Breast epithelium (tissue), 3 donors: Measurements from ENCODE around the gene SYK.

Source experiments
- CTCF ChIP-seq, 3 donors: fragments of 450-650 bp; IDR thresholded peaks; one replicate each; pipeline ENCODE4 v1.5.1; 2016 to 2017; ENCODE audit warnings: antibody characterized with exemption in 3 of 3, mild to moderate bottlenecking in 3 of 3, moderate library complexity in 3 of 3
- POLR2A ChIP-seq: fragments of 450-650 bp; IDR thresholded peaks from one replicate; pipeline ENCODE4 v1.6.1; 2016; ENCODE audit warnings: antibody characterized with exemption, mild to moderate bottlenecking, moderate library complexity

DNA sequence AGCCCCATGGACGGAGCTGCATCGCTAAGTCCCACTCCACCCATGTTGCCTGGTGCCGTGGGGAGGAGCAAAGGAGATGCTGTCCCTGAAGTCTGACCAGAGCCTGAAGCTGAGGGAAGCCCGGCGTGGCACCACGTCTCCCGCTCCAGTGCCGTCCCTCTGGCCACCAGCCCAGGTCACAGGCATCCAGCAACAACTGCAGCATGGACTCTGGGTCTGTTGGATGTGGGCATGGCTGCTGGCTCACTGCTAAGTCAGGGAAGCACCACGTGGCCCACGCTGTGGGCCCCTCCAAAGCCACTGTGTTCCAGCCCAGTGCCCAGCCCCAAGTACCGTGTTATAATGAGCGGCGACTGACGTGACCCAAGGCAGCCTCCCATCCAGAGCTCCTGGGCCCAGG lies 112.6 kb downstream of the SYK start:
- TF ChIP-seq CTCF (IDR thresholded peaks at IDR 0.05) (no peak), POLR2A (no peak)
